Measurements from ENCODE around the gene ZNF765.
A peak's percentile ranks its signal among the peaks of the same experiment; 100 is the strongest.

DNA sequence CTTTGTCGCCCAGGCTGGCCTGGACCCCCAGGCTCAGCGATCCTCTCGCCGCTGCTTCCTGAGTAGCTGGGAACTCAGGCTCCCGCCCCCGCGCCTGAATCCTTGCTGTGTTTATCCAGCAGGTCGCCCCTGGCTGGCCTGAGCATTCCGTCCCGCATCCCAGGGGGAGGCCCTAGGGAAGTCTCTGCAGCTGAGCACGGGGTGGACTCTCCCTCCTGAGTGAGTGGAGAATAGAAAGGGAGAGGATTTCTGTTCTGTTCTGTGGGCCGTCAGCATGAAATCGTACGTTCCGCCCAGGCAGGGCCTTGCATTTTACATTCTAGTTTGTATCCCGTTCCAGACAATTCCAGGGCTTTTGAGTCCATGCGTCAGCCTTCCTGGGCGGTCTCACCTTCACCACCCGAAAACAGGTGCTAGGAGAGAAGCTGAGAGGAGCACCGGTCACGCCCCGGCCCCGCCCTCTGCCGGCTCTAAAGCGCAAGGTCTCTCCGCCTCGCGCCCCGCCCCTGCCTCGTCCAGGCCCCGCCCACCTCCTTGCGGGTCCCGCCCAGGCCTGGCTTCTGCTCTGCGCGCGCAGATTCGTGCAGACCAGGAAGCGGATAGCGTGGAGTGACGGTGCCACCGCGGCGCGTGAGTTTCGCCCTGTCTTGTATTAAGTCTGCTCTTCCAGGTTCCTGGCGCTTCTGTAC, 36.6 kb downstream of the ZNF765 start, which contains the start of gene ZNF761:
- no peak for TF ChIP-seq EP300 (IDR thresholded peaks at IDR 0.05)
- TF ChIP-seq, protein P1, sequence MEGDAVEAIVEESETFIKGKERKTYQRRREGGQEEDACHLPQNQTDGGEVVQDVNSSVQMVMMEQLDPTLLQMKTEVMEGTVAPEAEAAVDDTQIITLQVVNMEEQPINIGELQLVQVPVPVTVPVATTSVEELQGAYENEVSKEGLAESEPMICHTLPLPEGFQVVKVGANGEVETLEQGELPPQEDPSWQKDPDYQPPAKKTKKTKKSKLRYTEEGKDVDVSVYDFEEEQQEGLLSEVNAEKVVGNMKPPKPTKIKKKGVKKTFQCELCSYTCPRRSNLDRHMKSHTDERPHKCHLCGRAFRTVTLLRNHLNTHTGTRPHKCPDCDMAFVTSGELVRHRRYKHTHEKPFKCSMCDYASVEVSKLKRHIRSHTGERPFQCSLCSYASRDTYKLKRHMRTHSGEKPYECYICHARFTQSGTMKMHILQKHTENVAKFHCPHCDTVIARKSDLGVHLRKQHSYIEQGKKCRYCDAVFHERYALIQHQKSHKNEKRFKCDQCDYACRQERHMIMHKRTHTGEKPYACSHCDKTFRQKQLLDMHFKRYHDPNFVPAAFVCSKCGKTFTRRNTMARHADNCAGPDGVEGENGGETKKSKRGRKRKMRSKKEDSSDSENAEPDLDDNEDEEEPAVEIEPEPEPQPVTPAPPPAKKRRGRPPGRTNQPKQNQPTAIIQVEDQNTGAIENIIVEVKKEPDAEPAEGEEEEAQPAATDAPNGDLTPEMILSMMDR (IDR thresholded peaks at IDR 0.05) = peak; percentile 30 to 56 (median 53)

All from ovary (tissue), 3 donors.